ENCODE measurements around the gene IMPG1. TPM values are rescaled to one million over a fixed set of nuclear protein-coding genes. Genes with fewer than 3 reads are reported as not detected.

IMPG1 gene
- total RNA-seq, 6 experiments from 2014 or later = not detected

DNA sequence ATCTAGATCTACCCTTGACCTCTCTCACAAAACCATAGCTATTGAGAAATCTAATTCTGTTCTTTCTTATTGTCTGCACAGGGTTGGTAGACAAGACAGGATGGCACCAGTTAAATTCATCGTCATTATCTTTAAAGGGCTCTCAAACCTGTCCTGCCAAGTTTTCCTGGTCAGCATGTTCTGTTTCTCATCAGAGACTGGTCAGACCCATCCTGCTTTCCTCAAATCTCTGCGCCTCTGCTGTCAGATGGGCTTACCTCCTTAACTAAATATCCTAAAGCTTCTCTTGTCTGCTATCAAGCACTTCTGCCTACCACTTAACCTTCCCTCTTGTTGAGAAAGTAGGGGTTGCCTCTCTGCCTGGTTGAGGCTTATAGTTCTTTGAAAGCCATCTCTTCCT, 198.2 kb downstream of the IMPG1 start:
- ATAC-seq = no peak

More for the DNA sequence above, 198.2 kb downstream of the IMPG1 start:
- Histone ChIP-seq H3K27me3 (no peaks in the 10 kb centered on the region), H3K4me3 (no peak overlapping the region), H3K27ac (no peak overlapping the region), H3K36me3 (peaks cover 0 to 5% (median 0%) of the 10 kb centered on the region in 4 donors), H3K9me3 (no peaks in the 10 kb centered on the region), H3K4me1 (no peaks in the 10 kb centered on the region)
- TF ChIP-seq CTCF (IDR thresholded peaks at IDR 0.05) (no peak), POLR2A (IDR thresholded peaks at IDR 0.05) (no peak)
- intact Hi-C loops (cut with DNase I) = no loop called here
- DNase-seq = no peak
- WGBS (ENCODE audit: insufficient coverage, low coverage, low lambda C conversion rate, missing lambda C conversion rate) = 71% methylated on average over 2 of the region's 2 CpGs

Small RNA genes within 50 kb of the gene (small RNA-seq; reads per million reads assigned to genes)
- gene RF00019 (0 reads per million in 2 experiments), gene RNU6-248P (0 reads per million in 2 experiments)
